Lower leg skin (tissue), 4 donors: Measurements from ENCODE around the gene MPV17L. TPM values are rescaled to one million over a fixed set of nuclear protein-coding genes. Genes with fewer than 3 reads are reported as not detected.
"Not testable (repeated sequence)": the region's sequence is repeated elsewhere in the genome, so short reads cannot be mapped to it uniquely, and the experiment has no call there.

Experiments
- DNase-seq, 2 donors: peaks; one replicate each; pipeline ENCODE4 v3.0.0-alpha.2; 2019; ENCODE audit warnings: low spot score in 2 of 2
- H3K4me3 ChIP-seq: fragments of 200-600 bp; sonication (generic); 2 replicates; pipeline ENCODE4 v1.5.1; 2017; ENCODE audit warnings: mild to moderate bottlenecking, low read depth; ENCODE audit not compliant: poor library complexity, severe bottlenecking
- WGBS, 2 donors: methylation state at CpG; one replicate each; pipeline ENCODE4 v1.1.5; 2018; 5-methylcytosine and 5-hydroxymethylcytosine counted together
- intact Hi-C: fragments of 100-400 bp; cut with DNase I; formaldehyde crosslinking; loops from one replicate; pipeline ENCODE4 v1.15.0; 2023; ENCODE audit warnings: low total_unique reads
- total RNA-seq, 4 donors: library from RNA; depleted of rRNA; stranded (reverse); fragments of >200 nt; gene quantifications; one replicate each; pipeline ENCODE4 v1.1.0, GENCODE V29; 2016

Gene MPV17L
- 10 to 100 TPM in 2 of 4 donors, 1 to 10 TPM in 2; 1.9 to 15.4 (median 9.2) TPM for total RNA-seq

GRCh38 chr16:15395631-15396508, at the start of gene MPV17L:
Gene MPV17L, plus strand, starts transcription at chr16:15395754. Its CDS starts 144 bp downstream, at chr16:15395898.
- DNase-seq: peak; percentile 19 to 88
- H3K4me3 ChIP-seq: peak within 1 kb of the TSS; percentile 37
- WGBS, 2 donors: 7 to 11% methylated on average over 32 to 47 of the region's 79 CpGs
- intact Hi-C loops: not testable (repeated sequence)

- intact Hi-C loops, DNase-seq, H3K4me3 ChIP-seq: not testable (repeated sequence)
- no CpG with 5 or more reads among the region's 7 CpGs for WGBS, 2 donors
These were observed 46.8 kb upstream of the MPV17L start for GRCh38 chr16:15348721-15349120.

DNA sequence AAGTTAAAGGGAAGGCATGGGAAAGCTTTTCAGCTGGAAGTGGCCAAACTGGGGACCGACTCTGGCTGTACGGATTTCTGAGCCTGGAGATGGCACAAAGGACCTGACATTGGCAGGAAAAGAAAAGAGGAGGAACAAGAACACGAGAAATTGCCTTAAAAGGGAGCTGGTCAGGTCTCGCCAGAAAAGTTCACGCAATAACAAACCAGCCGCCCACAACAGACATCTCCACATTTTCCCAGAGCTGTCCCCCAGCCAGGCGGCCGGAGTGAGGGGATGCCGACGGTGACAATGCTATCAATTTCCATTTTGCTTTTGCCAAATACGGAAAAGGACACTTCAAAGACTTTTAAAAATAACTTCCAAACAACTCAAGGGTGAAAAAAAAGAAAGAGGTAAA, 44.3 kb upstream of the MPV17L start:
- H3K4me3 ChIP-seq, intact Hi-C loops, DNase-seq: not testable (repeated sequence)
- no CpG with 5 or more reads among the region's 11 CpGs for WGBS, 2 donors

DNA sequence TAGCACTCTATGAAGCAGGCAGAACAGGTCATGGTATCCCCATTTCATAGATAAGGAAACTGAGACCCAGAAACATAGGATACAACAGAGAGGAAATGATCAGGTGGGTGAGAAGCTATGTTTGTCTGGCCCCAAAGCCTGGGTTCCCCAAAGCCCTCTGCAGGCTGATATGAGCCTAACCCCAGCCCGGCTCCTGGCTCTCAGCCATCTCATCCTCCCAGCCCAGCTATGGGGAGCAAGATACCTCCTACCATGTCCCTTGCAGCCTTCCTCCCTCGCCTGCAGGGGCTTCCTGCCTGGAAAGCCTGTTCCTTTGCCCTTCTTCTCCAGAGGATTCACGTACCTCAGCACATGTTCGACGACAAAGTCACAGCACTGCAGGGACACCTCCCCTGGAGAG, 43.8 kb upstream of the MPV17L start:
- H3K4me3 ChIP-seq, DNase-seq, intact Hi-C loops: not testable (repeated sequence)
- WGBS, 2 donors: no CpG with 5 or more reads among the region's 5 CpGs

- WGBS, 2 donors: 57 to 62% methylated on average over 1 to 2 of the region's 3 CpGs
- intact Hi-C loops, H3K4me3 ChIP-seq, DNase-seq: not testable (repeated sequence)
These were observed 42.7 kb upstream of the MPV17L start for GRCh38 chr16:15352852-15353251.

DNA sequence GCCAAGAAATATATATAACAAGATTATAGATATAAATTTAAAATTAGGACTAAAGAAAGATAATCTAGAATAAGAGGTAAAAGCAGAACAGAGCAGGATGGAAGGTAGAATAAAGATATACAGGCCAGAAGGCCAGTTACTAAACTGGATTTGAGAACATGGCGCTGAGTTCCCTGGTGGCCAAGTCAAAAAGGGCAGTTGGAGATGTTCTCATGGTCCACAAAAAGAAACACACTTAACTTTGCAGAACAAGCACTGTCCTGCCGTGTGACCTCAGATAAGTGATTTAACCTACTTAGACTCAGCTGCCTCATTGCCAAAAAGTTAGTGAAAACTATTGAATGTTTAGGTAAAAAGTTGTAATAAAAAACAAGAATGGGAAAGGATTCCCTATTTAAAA, 40.7 kb upstream of the MPV17L start:
- intact Hi-C loops: not testable (repeated sequence)
- no CpG with 5 or more reads among the region's 2 CpGs for WGBS, 2 donors

GRCh38 chr16:15357495-15357894, 38.1 kb upstream of the MPV17L start:
- intact Hi-C loops, H3K4me3 ChIP-seq: not testable (repeated sequence)
- WGBS, 2 donors: 52% methylated on average over 5 of the region's 7 CpGs; no CpG with 5 or more reads in 1 of the 2 donors

More for the DNA sequence above, 40.7 kb upstream of the MPV17L start:
- not testable (repeated sequence) for H3K4me3 ChIP-seq, DNase-seq

DNA sequence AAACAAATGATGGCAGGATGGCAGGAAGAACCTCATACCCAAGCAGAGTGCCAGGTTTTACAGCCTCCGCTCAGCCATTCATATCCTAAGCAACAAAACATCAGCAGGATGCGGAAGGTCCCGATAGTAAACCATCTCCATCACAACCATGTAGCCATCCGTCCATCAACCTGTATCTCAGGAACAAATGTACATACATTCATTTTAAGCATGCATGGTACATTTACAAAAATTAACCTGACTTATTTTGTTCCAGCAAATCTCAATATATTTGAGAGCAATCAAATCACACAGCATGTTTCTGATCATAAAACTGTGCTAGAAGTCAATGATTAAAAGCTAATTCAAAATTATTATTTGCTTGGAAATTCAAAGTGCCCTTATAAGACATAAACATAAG, 17.4 kb upstream of the MPV17L start, which contains the start of gene NPIPA5:
NPIPA5 (minus strand) TSS at position 101 of the 400 bp plus-strand sequence; CDS start at position 101, 0 bp downstream.
- WGBS, 2 donors: no CpG with 5 or more reads among the region's 4 CpGs
- H3K4me3 ChIP-seq, intact Hi-C loops, DNase-seq: not testable (repeated sequence)

More at GRCh38 chr16:15357495-15357894, 38.1 kb upstream of the MPV17L start:
- not testable (repeated sequence) for DNase-seq

GRCh38 chr16:15382810-15383209, 12.7 kb upstream of the MPV17L start:
- DNase-seq, H3K4me3 ChIP-seq, intact Hi-C loops: not testable (repeated sequence)
- 50 to 54% methylated on average over 1 to 2 of the region's 3 CpGs for WGBS, 2 donors

- H3K4me3 ChIP-seq, DNase-seq, intact Hi-C loops: not testable (repeated sequence)
- WGBS, 2 donors: 86 to 87% methylated on average over 5 to 6 of the region's 6 CpGs
These were observed 7.5 kb upstream of the MPV17L start for GRCh38 chr16:15388060-15388459.

- DNase-seq, intact Hi-C loops, H3K4me3 ChIP-seq: not testable (repeated sequence)
- WGBS, 2 donors: 75 to 82% methylated on average over 5 of the region's 5 CpGs
These were observed 5.6 kb upstream of the MPV17L start for GRCh38 chr16:15389916-15390315.

DNA sequence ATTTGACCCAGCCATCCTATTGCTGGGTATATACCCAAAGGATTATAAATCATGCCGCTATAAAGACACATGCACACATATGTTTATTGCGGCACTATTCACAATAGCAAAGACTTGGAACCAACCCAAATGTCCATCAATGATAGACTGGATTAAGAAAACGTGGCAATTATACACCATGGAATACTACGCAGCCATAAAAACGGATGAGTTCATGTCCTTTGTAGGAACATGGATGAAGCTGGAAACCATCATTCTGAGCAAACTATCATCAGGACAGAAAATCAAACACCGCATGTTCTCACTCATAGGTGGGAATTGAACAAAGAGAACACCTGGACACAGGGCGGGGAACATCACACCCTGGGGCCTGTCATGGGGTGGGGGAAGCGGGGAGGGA, 2.5 kb upstream of the MPV17L start:
- DNase-seq, H3K4me3 ChIP-seq, intact Hi-C loops: not testable (repeated sequence)
- WGBS, 2 donors: 93 to 97% methylated on average over 6 to 8 of the region's 8 CpGs

DNA sequence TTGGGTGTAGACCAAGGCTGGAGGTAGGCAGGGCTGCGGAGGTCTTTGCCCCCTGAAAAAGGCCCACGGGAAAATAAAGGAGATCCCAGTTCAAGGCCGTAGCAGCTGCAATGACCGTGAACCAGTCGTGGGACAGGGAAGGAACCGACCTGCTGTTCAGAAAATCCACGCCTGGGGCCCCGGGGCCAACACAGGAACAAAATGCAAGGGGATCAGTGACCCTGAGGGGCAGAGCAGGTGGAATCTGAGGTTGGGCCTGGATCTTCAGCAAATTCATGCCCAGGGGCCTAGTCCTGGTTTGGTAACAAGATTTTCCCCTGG, 915 bp downstream of the MPV17L start:
- intact Hi-C loops, DNase-seq, H3K4me3 ChIP-seq: not testable (repeated sequence)
- 87 to 90% methylated on average over 8 of the region's 8 CpGs for WGBS, 2 donors
